DND-41 (cell line): ENCODE data around the gene CRYBG1.
A peak's percentile ranks its signal among the peaks of the same experiment; 100 is the strongest.

Source experiments
- ATAC-seq: fragments of 200-7000 bp; cut with Tn5 transposase; 3 replicates; pipeline ENCODE4 v1.9.1; 2021; ENCODE audit warnings: low read depth; ENCODE audit not compliant: insufficient read depth
- DNase-seq: peaks from one replicate; pipeline ENCODE4 v3.0.0-alpha.2; 2020
- H2AFZ ChIP-seq: 2 replicates; pipeline ENCODE4 v1.6.0; 2012; ENCODE audit warnings: low read depth, low read length
- H3K27ac ChIP-seq: 2 replicates; pipeline ENCODE4 v1.5.1; 2012; ENCODE audit warnings: low read length, inconsistent platforms
- H3K27me3 ChIP-seq: fragments of 200-600 bp; sonication (generic); 2 replicates; pipeline ENCODE4 v1.6.0; 2012; ENCODE audit warnings: low read length, mild to moderate bottlenecking, inconsistent platforms; ENCODE audit not compliant: insufficient read depth, poor library complexity
- H3K36me3 ChIP-seq: 2 replicates; pipeline ENCODE4 v1.5.1; 2012; ENCODE audit warnings: low read length, inconsistent platforms; ENCODE audit not compliant: insufficient read depth
- H3K4me1 ChIP-seq: 2 replicates; pipeline ENCODE4 v1.5.1; 2012; ENCODE audit warnings: mild to moderate bottlenecking, low read length; ENCODE audit not compliant: insufficient read depth
- H3K4me2 ChIP-seq: 2 replicates; pipeline ENCODE4 v1.6.0; 2012; ENCODE audit warnings: mild to moderate bottlenecking, moderate library complexity, low read length, inconsistent platforms; ENCODE audit not compliant: insufficient read depth
- H3K4me3 ChIP-seq, 2 experiments: fragments of 200-600 bp in 1 of 2; shearing (Covaris generic) in 1 of 2; 2 replicates each; pipeline ENCODE4 v1.5.1; 2012 to 2016; ENCODE audit warnings: inconsistent platforms in 2 of 2, low read length in 2 of 2, mild to moderate bottlenecking in 2 of 2, low read depth in 1 of 2, moderate library complexity in 1 of 2
- H3K79me2 ChIP-seq: 2 replicates; pipeline ENCODE4 v1.6.0; 2012; ENCODE audit warnings: low read length, inconsistent platforms; ENCODE audit not compliant: insufficient read depth
- H3K9ac ChIP-seq: 2 replicates; pipeline ENCODE4 v1.6.0; 2012; ENCODE audit warnings: low read depth, mild to moderate bottlenecking, inconsistent platforms, low read length, moderate library complexity
- H3K9me3 ChIP-seq: 2 replicates; pipeline ENCODE4 v1.5.1; 2012; ENCODE audit warnings: low read length, moderate library complexity, mild to moderate bottlenecking, inconsistent platforms; ENCODE audit not compliant: insufficient read depth, severe bottlenecking
- H4K20me1 ChIP-seq: 2 replicates; pipeline ENCODE4 v1.6.0; 2012; ENCODE audit warnings: low read length; ENCODE audit not compliant: insufficient read depth
- EZH2 ChIP-seq: IDR thresholded peaks from 3 replicates; pipeline ENCODE4 v1.6.1; 2012; ENCODE audit warnings: borderline replicate concordance, low read depth, mild to moderate bottlenecking, moderate library complexity, low read length, inconsistent platforms; ENCODE audit not compliant: severe bottlenecking
- TF ChIP-seq, protein P1 (sequence below): IDR thresholded peaks from 2 replicates; pipeline ENCODE4 v1.5.1; 2012; ENCODE audit warnings: borderline replicate concordance, low read length, moderate library complexity, mild to moderate bottlenecking; ENCODE audit not compliant: poor library complexity, severe bottlenecking; ENCODE audit errors: extremely low read depth

The CRYBG1 gene

GRCh38 chr6:106512048-106512967 lies 151.8 kb downstream of the CRYBG1 start:
- TF ChIP-seq, protein P1, sequence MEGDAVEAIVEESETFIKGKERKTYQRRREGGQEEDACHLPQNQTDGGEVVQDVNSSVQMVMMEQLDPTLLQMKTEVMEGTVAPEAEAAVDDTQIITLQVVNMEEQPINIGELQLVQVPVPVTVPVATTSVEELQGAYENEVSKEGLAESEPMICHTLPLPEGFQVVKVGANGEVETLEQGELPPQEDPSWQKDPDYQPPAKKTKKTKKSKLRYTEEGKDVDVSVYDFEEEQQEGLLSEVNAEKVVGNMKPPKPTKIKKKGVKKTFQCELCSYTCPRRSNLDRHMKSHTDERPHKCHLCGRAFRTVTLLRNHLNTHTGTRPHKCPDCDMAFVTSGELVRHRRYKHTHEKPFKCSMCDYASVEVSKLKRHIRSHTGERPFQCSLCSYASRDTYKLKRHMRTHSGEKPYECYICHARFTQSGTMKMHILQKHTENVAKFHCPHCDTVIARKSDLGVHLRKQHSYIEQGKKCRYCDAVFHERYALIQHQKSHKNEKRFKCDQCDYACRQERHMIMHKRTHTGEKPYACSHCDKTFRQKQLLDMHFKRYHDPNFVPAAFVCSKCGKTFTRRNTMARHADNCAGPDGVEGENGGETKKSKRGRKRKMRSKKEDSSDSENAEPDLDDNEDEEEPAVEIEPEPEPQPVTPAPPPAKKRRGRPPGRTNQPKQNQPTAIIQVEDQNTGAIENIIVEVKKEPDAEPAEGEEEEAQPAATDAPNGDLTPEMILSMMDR: peak; percentile 52
- TF ChIP-seq EZH2: no peak
- Histone ChIP-seq H3K9ac (peak overlapping the region; percentile 94), H2AFZ (peak overlapping the region; percentile 92), H3K36me3 (no peaks in the 10 kb centered on the region; the same call in 1 of the 2 replicates), H3K9me3 (no peaks in the 10 kb centered on the region), H3K4me1 (peaks cover 79% of the 10 kb centered on the region), H3K79me2 (peaks cover 59% of the 10 kb centered on the region), H3K27me3 (peaks cover 5% of the 10 kb centered on the region), H4K20me1 (no peaks in the 10 kb centered on the region), H3K4me3 (peak overlapping the region; percentile 52 to 59), H3K27ac (peak overlapping the region; percentile 93), H3K4me2 (peak overlapping the region; percentile 87)
- peak; percentile 51 for ATAC-seq
- DNase-seq: peak; percentile 75

GRCh38 chr6:106512968-106513574 lies 152.6 kb downstream of the CRYBG1 start:
- Histone ChIP-seq H3K27ac (peak overlapping the region; percentile 93), H3K36me3 (no peaks in the 10 kb centered on the region; the same call in 1 of the 2 replicates), H3K9ac (peak overlapping the region; percentile 94), H3K4me3 (peak overlapping the region; percentile 52 to 59; a peak in 3 of 4 replicates), H4K20me1 (no peaks in the 10 kb centered on the region), H3K4me2 (peak overlapping the region; percentile 87), H3K4me1 (peaks cover 87% of the 10 kb centered on the region), H2AFZ (peak overlapping the region; percentile 92), H3K9me3 (no peaks in the 10 kb centered on the region), H3K27me3 (peaks cover 5% of the 10 kb centered on the region), H3K79me2 (peaks cover 66% of the 10 kb centered on the region)
- TF ChIP-seq, protein P1: no peak
- no peak for TF ChIP-seq EZH2
- DNase-seq (no peak), ATAC-seq (no peak)

- Histone ChIP-seq H3K27ac (peak overlapping the region; percentile 93), H3K36me3 (no peaks in the 10 kb centered on the region; the same call in 1 of the 2 replicates), H3K9ac (peak overlapping the region; percentile 94), H3K4me3 (peak overlapping the region; percentile 52 to 59; a peak in 3 of 4 replicates), H4K20me1 (no peaks in the 10 kb centered on the region), H3K9me3 (no peaks in the 10 kb centered on the region), H3K79me2 (peaks cover 70% of the 10 kb centered on the region), H3K4me1 (peaks cover 93% of the 10 kb centered on the region), H2AFZ (peak overlapping the region; percentile 92), H3K27me3 (peaks cover 5% of the 10 kb centered on the region), H3K4me2 (peak overlapping the region; percentile 87)
- DNase-seq (peak; percentile 30), ATAC-seq (no peak)
- TF ChIP-seq EZH2: no peak
- TF ChIP-seq, protein P1: no peak
Observed at GRCh38 chr6:106513808-106514582, 153.5 kb downstream of the CRYBG1 start.
